H9 (cell line): ENCODE measurements around the gene COL8A2. TPM values are rescaled to one million over a fixed set of nuclear protein-coding genes. Genes with fewer than 3 reads are reported as not detected.

Source experiments
- DNase-seq: peaks from one replicate; pipeline ENCODE4 v3.0.0-alpha.2; 2017
- H2AFZ ChIP-seq: one replicate; pipeline ENCODE4 v1.6.1; 2013; ENCODE audit warnings: mild to moderate bottlenecking, low read length, control low read depth, moderate library complexity
- H2AK5ac ChIP-seq: 2 replicates; pipeline ENCODE4 v1.6.1; 2013; ENCODE audit warnings: low read length, control low read depth, mixed read lengths; ENCODE audit not compliant: insufficient read length
- H2BK120ac ChIP-seq: one replicate; pipeline ENCODE4 v1.6.1; 2013; ENCODE audit warnings: low read depth, mild to moderate bottlenecking, low read length, control low read depth, inconsistent platforms; ENCODE audit not compliant: poor library complexity, severe bottlenecking
- H2BK12ac ChIP-seq: 2 replicates; pipeline ENCODE4 v1.6.1; 2013; ENCODE audit warnings: low read length, control low read depth, mixed read lengths, low read depth; ENCODE audit not compliant: insufficient read length
- H2BK15ac ChIP-seq: 2 replicates; pipeline ENCODE4 v1.6.1; 2013; ENCODE audit warnings: low read depth, low read length, control low read depth
- H2BK20ac ChIP-seq: one replicate; pipeline ENCODE4 v1.6.1; 2013; ENCODE audit warnings: low read depth, mild to moderate bottlenecking, low read length, control low read depth, inconsistent platforms; ENCODE audit not compliant: poor library complexity, severe bottlenecking
- H2BK5ac ChIP-seq: 2 replicates; pipeline ENCODE4 v1.6.1; 2013; ENCODE audit warnings: low read length, control low read depth, mixed read lengths; ENCODE audit not compliant: insufficient read length
- H3K14ac ChIP-seq: 2 replicates; pipeline ENCODE4 v1.6.1; 2013; ENCODE audit warnings: low read length, control low read depth; ENCODE audit not compliant: insufficient read depth
- H3K18ac ChIP-seq: 2 replicates; pipeline ENCODE4 v1.6.1; 2013; ENCODE audit warnings: low read depth, mild to moderate bottlenecking, mixed read lengths, low read length, control low read depth; ENCODE audit not compliant: insufficient read length
- H3K23ac ChIP-seq: 2 replicates; pipeline ENCODE4 v1.6.1; 2013; ENCODE audit warnings: low read length, control low read depth, mixed read lengths, low read depth; ENCODE audit not compliant: insufficient read length
- H3K23me2 ChIP-seq: 2 replicates; pipeline ENCODE4 v1.6.1; 2013; ENCODE audit warnings: low read depth, mild to moderate bottlenecking, mixed read lengths, low read length, control low read depth; ENCODE audit not compliant: insufficient read length, poor library complexity, severe bottlenecking
- H3K27ac ChIP-seq: 2 replicates; pipeline ENCODE4 v1.5.1; 2013; ENCODE audit warnings: low read length, control low read depth, mixed read lengths, low read depth; ENCODE audit not compliant: insufficient read length
- H3K27me3 ChIP-seq: 2 replicates; pipeline ENCODE4 v1.6.1; 2013; ENCODE audit warnings: low read length, control low read depth, inconsistent platforms; ENCODE audit not compliant: insufficient read depth
- H3K4ac ChIP-seq: 2 replicates; pipeline ENCODE4 v1.6.1; 2013; ENCODE audit warnings: low read depth, mild to moderate bottlenecking, control low read depth, inconsistent platforms, low read length, moderate library complexity
- H3K4me1 ChIP-seq: 2 replicates; pipeline ENCODE4 v1.6.1; 2013; ENCODE audit warnings: low read length, control low read depth, inconsistent platforms; ENCODE audit not compliant: insufficient read depth
- H3K4me2 ChIP-seq: 2 replicates; pipeline ENCODE4 v1.6.1; 2013; ENCODE audit warnings: low read length, control low read depth, mixed read lengths; ENCODE audit not compliant: insufficient read length, insufficient read depth
- H3K56ac ChIP-seq: 2 replicates; pipeline ENCODE4 v1.6.1; 2013; ENCODE audit warnings: low read depth, mild to moderate bottlenecking, mixed read lengths, low read length, control low read depth; ENCODE audit not compliant: insufficient read length
- H3K79me1 ChIP-seq: 2 replicates; pipeline ENCODE4 v1.6.1; 2013; ENCODE audit warnings: low read depth, mild to moderate bottlenecking, moderate library complexity, low read length, control low read depth, inconsistent platforms; ENCODE audit not compliant: insufficient read depth, poor library complexity, severe bottlenecking
- H3K79me2 ChIP-seq: 2 replicates; pipeline ENCODE4 v1.6.1; 2013; ENCODE audit warnings: low read length, control low read depth, inconsistent platforms; ENCODE audit not compliant: insufficient read depth
- H3K9ac ChIP-seq: 2 replicates; pipeline ENCODE4 v1.6.1; 2013; ENCODE audit warnings: low read length, control low read depth, mixed read lengths; ENCODE audit not compliant: insufficient read length; ENCODE audit errors: extremely low read depth
- H3K9me3 ChIP-seq: one replicate; pipeline ENCODE4 v1.6.1; 2013; ENCODE audit warnings: low read depth, low read length, inconsistent platforms; ENCODE audit not compliant: control insufficient read depth
- H3T11ph ChIP-seq: one replicate; pipeline ENCODE4 v1.6.1; 2013; ENCODE audit warnings: mild to moderate bottlenecking, low read length, control low read depth, inconsistent platforms
- H4K20me1 ChIP-seq: one replicate; pipeline ENCODE4 v1.6.1; 2013; ENCODE audit not compliant: control insufficient read depth, insufficient read length, insufficient read depth
- H4K5ac ChIP-seq: 2 replicates; pipeline ENCODE4 v1.6.1; 2013; ENCODE audit warnings: low read depth, mild to moderate bottlenecking, mixed read lengths, low read length, control low read depth; ENCODE audit not compliant: insufficient read length
- H4K8ac ChIP-seq: replicated peaks from 2 replicates; pipeline ENCODE4 v1.6.1; 2013; ENCODE audit warnings: low read length, control low read depth, mixed read lengths, low read depth; ENCODE audit not compliant: insufficient read length
- H4K91ac ChIP-seq: 2 replicates; pipeline ENCODE4 v1.6.1; 2013; ENCODE audit warnings: low read depth, mild to moderate bottlenecking, moderate library complexity, mixed read lengths, low read length, control low read depth; ENCODE audit not compliant: insufficient read length
- H3K27ac Mint-ChIP-seq, 3 experiments: 2 replicates in 2 of 3; 3 replicates in 1 of 3; pipeline ENCODE4 v1.8.0; 2020 to 2021; ENCODE audit warnings: mixed read lengths in 3 of 3, mild to moderate bottlenecking in 1 of 3, moderate library complexity in 1 of 3
- H3K27me3 Mint-ChIP-seq: 2 replicates; pipeline ENCODE4 v1.8.0; 2021; ENCODE audit warnings: low read depth, mild to moderate bottlenecking, moderate library complexity, mixed read lengths
- H3K36me3 Mint-ChIP-seq, 3 experiments: 2 replicates in 2 of 3; 3 replicates in 1 of 3; pipeline ENCODE4 v1.8.0; 2020 to 2021; ENCODE audit warnings: low read depth in 3 of 3, mixed read lengths in 3 of 3; ENCODE audit not compliant: insufficient read depth in 1 of 3
- H3K4me1 Mint-ChIP-seq, 2 experiments: 2 replicates each; pipeline ENCODE4 v1.8.0; 2020; ENCODE audit warnings: mixed read lengths in 2 of 2
- H3K4me3 Mint-ChIP-seq, 2 experiments: 2 replicates in 1 of 2; 3 replicates in 1 of 2; pipeline ENCODE4 v1.8.0; 2020 to 2021; ENCODE audit warnings: mild to moderate bottlenecking in 2 of 2, mixed read lengths in 2 of 2, moderate library complexity in 1 of 2
- H3K9me3 Mint-ChIP-seq, 2 experiments: 2 replicates in 1 of 2; 3 replicates in 1 of 2; pipeline ENCODE4 v1.8.0; 2020; ENCODE audit warnings: mild to moderate bottlenecking in 2 of 2, mixed read lengths in 2 of 2, moderate library complexity in 1 of 2
- WGBS: extraction: QIAGEN DNeasy Blood & Tissue Kit; methylation state at CpG from one replicate; pipeline ENCODE4 v1.1.7; 2013; ENCODE audit warnings: missing lambda C conversion rate, low lambda C conversion rate, mixed read lengths; ENCODE audit not compliant: insufficient read length; ENCODE audit errors: extremely low coverage; 5-methylcytosine and 5-hydroxymethylcytosine counted together
- total RNA-seq: library from RNA; stranded (reverse); gene quantifications from 2 replicates; pipeline ENCODE4 v1.2.1, GENCODE V29; 2021
- TF ChIP-seq, protein P1 (sequence below): fragments of 200-600 bp; sonication (generic); conservative IDR thresholded peaks from 3 replicates; pipeline ENCODE4 v1.8.0; 2021; ENCODE audit warnings: antibody characterized with exemption, mild to moderate bottlenecking

The COL8A2 gene
- total RNA-seq, 1 experiment from 2014 or later: 1.5 TPM

GRCh38 chr1:36108314-36108713, 16.7 kb downstream of the COL8A2 start:
- H3K4me1 ChIP-seq: no peaks in the 10 kb centered on the region
- no peak overlapping the region for H3K9ac ChIP-seq
- no peak overlapping the region for H2AK5ac ChIP-seq
- H3K79me1 ChIP-seq: no peaks in the 10 kb centered on the region
- H3K23ac ChIP-seq: no peak overlapping the region
- H3K23me2 ChIP-seq: no peaks in the 10 kb centered on the region
- H3K4me3 Mint-ChIP-seq: no peak overlapping the region
- no peak overlapping the region for H4K5ac ChIP-seq
- no peak overlapping the region for H2BK120ac ChIP-seq
- no peaks in the 10 kb centered on the region; the same call in none of the 2 replicates for H3K27me3 Mint-ChIP-seq
- no peaks in the 10 kb centered on the region for H3K27me3 ChIP-seq
- H4K91ac ChIP-seq: no peak overlapping the region
- TF ChIP-seq, protein P1, sequence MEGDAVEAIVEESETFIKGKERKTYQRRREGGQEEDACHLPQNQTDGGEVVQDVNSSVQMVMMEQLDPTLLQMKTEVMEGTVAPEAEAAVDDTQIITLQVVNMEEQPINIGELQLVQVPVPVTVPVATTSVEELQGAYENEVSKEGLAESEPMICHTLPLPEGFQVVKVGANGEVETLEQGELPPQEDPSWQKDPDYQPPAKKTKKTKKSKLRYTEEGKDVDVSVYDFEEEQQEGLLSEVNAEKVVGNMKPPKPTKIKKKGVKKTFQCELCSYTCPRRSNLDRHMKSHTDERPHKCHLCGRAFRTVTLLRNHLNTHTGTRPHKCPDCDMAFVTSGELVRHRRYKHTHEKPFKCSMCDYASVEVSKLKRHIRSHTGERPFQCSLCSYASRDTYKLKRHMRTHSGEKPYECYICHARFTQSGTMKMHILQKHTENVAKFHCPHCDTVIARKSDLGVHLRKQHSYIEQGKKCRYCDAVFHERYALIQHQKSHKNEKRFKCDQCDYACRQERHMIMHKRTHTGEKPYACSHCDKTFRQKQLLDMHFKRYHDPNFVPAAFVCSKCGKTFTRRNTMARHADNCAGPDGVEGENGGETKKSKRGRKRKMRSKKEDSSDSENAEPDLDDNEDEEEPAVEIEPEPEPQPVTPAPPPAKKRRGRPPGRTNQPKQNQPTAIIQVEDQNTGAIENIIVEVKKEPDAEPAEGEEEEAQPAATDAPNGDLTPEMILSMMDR: no peak
- H3K36me3 Mint-ChIP-seq: no peaks in the 10 kb centered on the region; a peak in 1 of 7 replicates
- no peak overlapping the region for H3K14ac ChIP-seq
- H3K27ac Mint-ChIP-seq: peak overlapping the region in 1 of 3 experiments; percentile 61; a peak in 1 of 7 replicates
- no peak overlapping the region for H3T11ph ChIP-seq
- peaks cover 0 to 2% of the 10 kb centered on the region in 2 experiments; a peak in 2 of 4 replicates for H3K4me1 Mint-ChIP-seq
- H2BK12ac ChIP-seq: no peak overlapping the region
- no peak overlapping the region for H2AFZ ChIP-seq
- H3K9me3 ChIP-seq: no peaks in the 10 kb centered on the region
- no peak for DNase-seq
- H3K27ac ChIP-seq: no peak overlapping the region
- H2BK15ac ChIP-seq: no peak overlapping the region
- H2BK5ac ChIP-seq: no peak overlapping the region
- no peak overlapping the region for H3K56ac ChIP-seq
- H4K8ac ChIP-seq: no peak overlapping the region
- no peaks in the 10 kb centered on the region for H4K20me1 ChIP-seq
- no peak overlapping the region for H3K4me2 ChIP-seq
- no peak overlapping the region for H3K18ac ChIP-seq
- WGBS: no CpG with 5 or more reads among the region's 14 CpGs
- H3K4ac ChIP-seq: no peak overlapping the region
- H3K9me3 Mint-ChIP-seq: no peaks in the 10 kb centered on the region
- H2BK20ac ChIP-seq: no peak overlapping the region
- H3K79me2 ChIP-seq: no peaks in the 10 kb centered on the region
